HCEC 1CT (cell line): ENCODE results near the gene USP32.
"Not testable (repeated sequence)": the region's sequence is repeated elsewhere in the genome, so short reads cannot be mapped to it uniquely, and the experiment has no call there.

ENCODE experiments used
- DNase-seq: peaks from one replicate; pipeline ENCODE4 v3.0.0-alpha.2; 2017

The USP32 gene

GRCh38 chr17:60392042-60392844 lies at the start of gene USP32:
Gene USP32, minus strand, starts transcription at chr17:60392133. Its CDS starts 194 bp downstream, at chr17:60391939.
- DNase-seq: peak; percentile 99

- DNase-seq: peak; percentile 50
Measured at GRCh38 chr17:60439501-60439900, 47.6 kb upstream of the USP32 start.

GRCh38 chr17:60436676-60437075 lies 44.7 kb upstream of the USP32 start:
- DNase-seq: no peak

- DNase-seq: peak; percentile 83
Measured at GRCh38 chr17:60435244-60436167, 43.6 kb upstream of the USP32 start.

GRCh38 chr17:60433021-60433997 lies 41.4 kb upstream of the USP32 start:
- DNase-seq: not testable (repeated sequence)

- not testable (repeated sequence) for DNase-seq
Measured at GRCh38 chr17:60430561-60430960, 38.6 kb upstream of the USP32 start.

GRCh38 chr17:60428491-60428890 lies 36.6 kb upstream of the USP32 start:
- DNase-seq: not testable (repeated sequence)

- no peak for DNase-seq
Measured at GRCh38 chr17:60426596-60426995, 34.7 kb upstream of the USP32 start.

GRCh38 chr17:60425626-60426025 lies 33.7 kb upstream of the USP32 start:
- no peak for DNase-seq

GRCh38 chr17:60423865-60424264 lies 31.9 kb upstream of the USP32 start:
- no peak for DNase-seq

GRCh38 chr17:60422162-60422665 lies 30.3 kb upstream of the USP32 start, which contains the start of gene CHCT1:
Gene CHCT1, plus strand, starts transcription at chr17:60422489. Its CDS starts 104 bp downstream, at chr17:60422593.
- DNase-seq: no peak

- peak; percentile 39 for DNase-seq
Measured at GRCh38 chr17:60421273-60422161, 29.6 kb upstream of the USP32 start.

GRCh38 chr17:60419875-60420274 lies 27.9 kb upstream of the USP32 start:
- not testable (repeated sequence) for DNase-seq

GRCh38 chr17:60419003-60419402 lies 27.1 kb upstream of the USP32 start:
- not testable (repeated sequence) for DNase-seq

- no peak for DNase-seq
Measured at GRCh38 chr17:60416368-60416925, 24.5 kb upstream of the USP32 start.

- DNase-seq: no peak
Measured at GRCh38 chr17:60415146-60415545, 23.2 kb upstream of the USP32 start.

- no peak for DNase-seq
Measured at GRCh38 chr17:60412701-60413100, 20.8 kb upstream of the USP32 start.

- no peak for DNase-seq
Measured at GRCh38 chr17:60410001-60410400, 18.1 kb upstream of the USP32 start.

GRCh38 chr17:60406887-60407286 lies 15.0 kb upstream of the USP32 start:
- DNase-seq: no peak

- no peak for DNase-seq
Measured at GRCh38 chr17:60403962-60404361, 12.0 kb upstream of the USP32 start.

- DNase-seq: no peak
Measured at GRCh38 chr17:60403523-60403810, 11.5 kb upstream of the USP32 start.
